Gastroesophageal sphincter (tissue), 3 donors: Measurements from ENCODE around the gene NFKBIA.

ENCODE experiments used
- EP300 ChIP-seq: sonication (generic); formaldehyde crosslinking; IDR thresholded peaks from one replicate; pipeline ENCODE4 v1.6.1; 2017; ENCODE audit warnings: antibody characterized with exemption, mild to moderate bottlenecking
- POLR2A ChIP-seq, 2 donors: fragments of 450-650 bp; IDR thresholded peaks; one replicate each; pipeline ENCODE4 v1.6.1; 2017; ENCODE audit warnings: antibody characterized with exemption in 2 of 2, mild to moderate bottlenecking in 2 of 2, moderate library complexity in 1 of 2
- POLR2AphosphoS5 ChIP-seq: sonication (generic); formaldehyde crosslinking; IDR thresholded peaks from one replicate; pipeline ENCODE4 v1.6.1; 2017; ENCODE audit warnings: antibody characterized with exemption
- TF ChIP-seq, protein P1 (sequence below), 4 experiments: fragments of 200-600 bp in 2 of 4; fragments of 450-650 bp in 2 of 4; sonication (generic) in 1 of 4; IDR thresholded peaks; one replicate each; pipeline ENCODE4 v1.5.1; 2017 to 2019; ENCODE audit warnings: antibody characterized with exemption in 4 of 4, mild to moderate bottlenecking in 2 of 4, moderate library complexity in 2 of 4

DNA sequence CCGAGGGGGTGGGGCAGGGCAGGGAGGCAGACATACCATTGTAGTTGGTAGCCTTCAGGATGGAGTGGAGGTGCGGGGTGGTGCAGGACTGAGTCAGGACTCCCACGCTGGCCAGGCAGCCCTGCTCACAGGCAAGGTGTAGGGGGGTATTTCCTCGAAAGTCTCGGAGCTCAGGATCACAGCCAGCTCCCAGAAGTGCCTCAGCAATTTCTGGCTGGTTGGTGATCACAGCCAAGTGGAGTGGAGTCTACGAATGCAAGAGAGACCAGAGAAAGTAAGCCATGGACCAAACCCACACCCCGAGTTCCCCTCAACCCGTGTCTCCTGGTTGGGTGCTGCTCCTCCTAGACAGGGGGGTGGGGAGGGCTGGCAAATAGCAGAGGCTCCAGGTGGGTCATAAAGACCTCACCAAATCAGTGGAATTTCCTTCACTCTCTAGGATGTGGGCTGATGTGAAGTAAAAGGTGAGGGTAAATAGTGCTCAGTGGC is 1.4 kb downstream of the NFKBIA start:
- no peak for TF ChIP-seq EP300
- TF ChIP-seq, protein P1, sequence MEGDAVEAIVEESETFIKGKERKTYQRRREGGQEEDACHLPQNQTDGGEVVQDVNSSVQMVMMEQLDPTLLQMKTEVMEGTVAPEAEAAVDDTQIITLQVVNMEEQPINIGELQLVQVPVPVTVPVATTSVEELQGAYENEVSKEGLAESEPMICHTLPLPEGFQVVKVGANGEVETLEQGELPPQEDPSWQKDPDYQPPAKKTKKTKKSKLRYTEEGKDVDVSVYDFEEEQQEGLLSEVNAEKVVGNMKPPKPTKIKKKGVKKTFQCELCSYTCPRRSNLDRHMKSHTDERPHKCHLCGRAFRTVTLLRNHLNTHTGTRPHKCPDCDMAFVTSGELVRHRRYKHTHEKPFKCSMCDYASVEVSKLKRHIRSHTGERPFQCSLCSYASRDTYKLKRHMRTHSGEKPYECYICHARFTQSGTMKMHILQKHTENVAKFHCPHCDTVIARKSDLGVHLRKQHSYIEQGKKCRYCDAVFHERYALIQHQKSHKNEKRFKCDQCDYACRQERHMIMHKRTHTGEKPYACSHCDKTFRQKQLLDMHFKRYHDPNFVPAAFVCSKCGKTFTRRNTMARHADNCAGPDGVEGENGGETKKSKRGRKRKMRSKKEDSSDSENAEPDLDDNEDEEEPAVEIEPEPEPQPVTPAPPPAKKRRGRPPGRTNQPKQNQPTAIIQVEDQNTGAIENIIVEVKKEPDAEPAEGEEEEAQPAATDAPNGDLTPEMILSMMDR (IDR thresholded peaks at IDR 0.05) = no peak
- peak; percentile 25 for TF ChIP-seq POLR2AphosphoS5
- no peak for TF ChIP-seq POLR2A (IDR thresholded peaks at IDR 0.05)
